HG03469 (cell line): Measurements from ENCODE around the gene B4GALNT4.
"Not testable (repeated sequence)": the region's sequence is repeated elsewhere in the genome, so short reads cannot be mapped to it uniquely, and the experiment has no call there.

ENCODE experiments used
- ATAC-seq: cut with Tn5 transposase; IDR thresholded peaks from one replicate; pipeline ENCODE4 v1.9.1; 2021; ENCODE audit warnings: mild to moderate bottlenecking, moderate library complexity, moderate number of reproducible peaks; ENCODE audit not compliant: unreplicated experiment

Gene B4GALNT4

DNA sequence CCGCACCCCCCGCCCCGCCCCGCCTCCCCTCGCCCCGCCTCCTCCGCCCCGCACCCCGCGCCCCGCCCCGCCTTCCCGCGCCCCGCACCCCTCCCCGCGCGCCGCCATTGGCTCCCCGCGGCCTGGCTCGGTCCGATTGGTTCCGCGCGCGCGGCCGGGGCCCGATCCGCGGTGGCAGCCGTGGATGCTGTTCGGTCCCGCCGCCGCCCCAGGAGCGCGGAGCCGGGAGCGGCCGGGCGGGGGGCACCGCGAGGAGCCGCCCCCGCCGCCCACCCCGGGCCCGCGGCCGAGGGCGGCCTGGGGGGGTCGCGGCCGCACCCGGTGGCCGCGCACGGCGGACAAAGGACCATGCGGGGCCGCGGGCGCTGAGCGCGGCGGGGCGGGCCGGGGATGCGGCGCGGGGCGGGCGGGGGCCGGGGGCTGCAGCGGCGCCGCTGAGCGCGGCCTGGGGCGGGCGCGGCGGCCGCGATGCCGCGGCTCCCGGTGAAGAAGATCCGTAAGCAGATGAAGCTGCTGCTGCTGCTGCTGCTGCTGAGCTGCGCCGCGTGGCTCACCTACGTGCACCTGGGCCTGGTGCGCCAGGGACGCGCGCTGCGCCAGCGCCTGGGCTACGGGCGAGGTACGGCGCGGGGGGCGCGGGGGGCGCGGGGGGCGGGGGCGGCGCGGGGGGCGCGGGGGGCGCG lies at the start of gene B4GALNT4:
TSS of gene B4GALNT4 (plus strand) at position 164 of the 683 bp plus-strand sequence. CDS start at position 469, 305 bp downstream.
- ATAC-seq: no peak

DNA sequence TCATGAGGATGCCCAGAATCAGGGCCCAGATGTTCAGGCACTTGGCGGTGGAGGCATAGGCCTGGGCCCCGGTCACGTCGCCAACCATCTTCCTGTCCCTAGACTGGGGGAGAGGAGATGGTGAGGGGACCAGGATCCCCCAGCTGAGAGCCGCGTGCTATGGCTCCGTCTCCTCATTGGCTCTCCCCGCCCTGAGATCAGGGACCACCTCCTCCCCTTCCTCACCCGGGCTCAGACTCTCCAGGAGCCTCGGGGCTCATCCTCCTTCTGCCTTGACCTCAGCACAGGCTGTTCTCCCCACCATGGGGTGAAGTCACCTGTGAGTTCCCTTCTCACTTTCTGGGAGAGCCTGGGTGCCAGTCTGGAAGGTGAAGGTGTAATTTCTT lies 49.4 kb upstream of the B4GALNT4 start:
- ATAC-seq: not testable (repeated sequence)

GRCh38 chr11:324156-324555 lies 45.1 kb upstream of the B4GALNT4 start:
- no peak for ATAC-seq

- not testable (repeated sequence) for ATAC-seq
Observed at GRCh38 chr11:324593-325517, 44.4 kb upstream of the B4GALNT4 start.

- ATAC-seq: no peak
Observed at GRCh38 chr11:325796-326591, 43.3 kb upstream of the B4GALNT4 start.

DNA sequence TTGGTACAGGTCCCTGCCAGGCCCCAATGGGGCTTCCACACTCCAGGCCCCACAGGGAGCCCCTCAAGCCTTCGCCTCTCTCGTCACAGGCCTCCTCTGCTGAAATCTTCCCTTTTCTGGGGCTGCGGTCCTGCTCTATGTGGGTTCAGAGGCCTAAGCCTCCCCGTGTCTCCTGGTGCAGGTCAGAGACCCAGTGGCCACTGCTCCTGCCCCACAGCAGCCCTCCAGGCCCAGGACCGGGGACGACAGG lies 42.8 kb upstream of the B4GALNT4 start:
- ATAC-seq: no peak

- peak; percentile 39 for ATAC-seq
Observed at GRCh38 chr11:326842-327580, 42.3 kb upstream of the B4GALNT4 start.

DNA sequence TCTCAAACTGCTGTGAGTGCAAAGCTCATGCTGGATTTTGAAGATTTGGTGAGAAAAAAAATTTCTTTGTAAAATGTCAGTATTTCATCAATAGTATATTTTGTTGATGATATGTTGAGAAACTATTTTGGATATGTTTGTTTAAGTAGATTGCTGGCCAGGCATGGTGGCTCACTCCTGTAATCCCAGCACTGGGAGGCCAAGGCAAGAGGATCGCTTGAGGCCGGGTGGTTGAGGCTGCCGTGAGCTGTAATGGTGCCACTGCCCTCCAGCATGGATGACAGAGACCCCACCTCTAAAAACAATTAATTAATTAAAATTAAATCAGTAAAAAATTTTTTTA lies 41.7 kb upstream of the B4GALNT4 start:
- ATAC-seq: no peak

- ATAC-seq: no peak
Observed at GRCh38 chr11:328012-328411, 41.3 kb upstream of the B4GALNT4 start.

DNA sequence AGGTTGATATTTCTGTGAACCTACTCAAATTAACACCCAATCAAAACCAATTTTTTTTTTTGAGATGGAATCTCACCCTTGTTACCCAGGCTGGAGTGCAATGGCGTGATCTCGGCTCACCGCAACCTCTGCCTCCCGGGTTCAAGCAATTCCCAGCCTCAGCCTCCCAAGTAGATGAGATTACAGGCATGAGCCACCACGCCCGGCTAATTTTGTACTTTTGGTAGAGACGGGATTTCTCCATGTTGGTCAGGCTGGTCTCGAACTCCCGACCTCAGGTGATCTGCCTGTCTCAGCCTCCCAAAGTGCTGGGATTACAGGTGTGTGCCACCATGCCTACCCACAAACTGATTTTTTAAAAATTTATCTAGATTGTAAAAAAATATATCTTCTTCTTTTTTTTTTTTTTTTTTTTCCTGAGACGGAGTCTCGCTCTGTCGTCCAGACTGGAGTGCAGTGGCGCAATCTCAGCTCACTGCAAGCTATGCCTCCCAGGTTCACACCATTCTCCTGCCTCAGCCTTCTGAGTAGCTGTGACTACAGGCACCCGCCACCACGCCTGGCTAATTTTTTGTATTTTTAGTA lies 40.7 kb upstream of the B4GALNT4 start:
- not testable (repeated sequence) for ATAC-seq

GRCh38 chr11:329886-330253 lies 39.4 kb upstream of the B4GALNT4 start:
- ATAC-seq: no peak

- ATAC-seq: no peak
Observed at GRCh38 chr11:330307-330693, 39.0 kb upstream of the B4GALNT4 start.

DNA sequence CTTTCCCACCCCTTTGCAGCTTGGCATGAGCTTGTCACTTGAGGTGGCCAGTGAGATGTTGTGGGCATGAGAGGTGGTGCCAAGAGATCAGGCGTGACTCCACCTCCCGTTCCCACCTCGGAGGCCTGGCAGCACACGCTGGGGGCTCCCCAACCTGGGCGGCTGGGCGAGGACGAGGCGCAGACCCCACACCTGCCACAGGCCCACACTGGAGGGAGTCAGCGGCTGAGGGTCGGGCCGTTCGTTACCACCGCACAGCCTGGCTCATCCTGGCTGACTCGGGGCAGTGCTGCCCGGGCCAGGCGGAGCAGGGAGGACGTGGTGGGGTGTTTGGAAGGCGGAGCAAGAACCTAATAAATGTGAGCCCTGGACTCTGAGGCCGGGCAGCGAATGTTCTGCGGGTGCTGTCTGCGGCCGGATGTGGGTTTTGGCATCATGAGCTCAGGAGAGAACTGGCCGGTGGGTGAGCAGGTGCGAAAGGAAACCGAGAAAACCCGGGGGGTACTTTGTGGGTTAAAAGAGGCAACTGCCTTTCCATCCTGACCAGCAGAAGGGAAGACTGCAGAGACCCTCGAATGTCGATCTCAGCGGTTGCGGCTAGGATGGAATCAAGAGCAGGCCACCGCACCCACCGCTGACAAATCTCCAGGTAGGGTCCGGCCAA lies 38.5 kb upstream of the B4GALNT4 start:
- no peak for ATAC-seq

- ATAC-seq: no peak
Observed at GRCh38 chr11:331358-332060, 37.8 kb upstream of the B4GALNT4 start.

DNA sequence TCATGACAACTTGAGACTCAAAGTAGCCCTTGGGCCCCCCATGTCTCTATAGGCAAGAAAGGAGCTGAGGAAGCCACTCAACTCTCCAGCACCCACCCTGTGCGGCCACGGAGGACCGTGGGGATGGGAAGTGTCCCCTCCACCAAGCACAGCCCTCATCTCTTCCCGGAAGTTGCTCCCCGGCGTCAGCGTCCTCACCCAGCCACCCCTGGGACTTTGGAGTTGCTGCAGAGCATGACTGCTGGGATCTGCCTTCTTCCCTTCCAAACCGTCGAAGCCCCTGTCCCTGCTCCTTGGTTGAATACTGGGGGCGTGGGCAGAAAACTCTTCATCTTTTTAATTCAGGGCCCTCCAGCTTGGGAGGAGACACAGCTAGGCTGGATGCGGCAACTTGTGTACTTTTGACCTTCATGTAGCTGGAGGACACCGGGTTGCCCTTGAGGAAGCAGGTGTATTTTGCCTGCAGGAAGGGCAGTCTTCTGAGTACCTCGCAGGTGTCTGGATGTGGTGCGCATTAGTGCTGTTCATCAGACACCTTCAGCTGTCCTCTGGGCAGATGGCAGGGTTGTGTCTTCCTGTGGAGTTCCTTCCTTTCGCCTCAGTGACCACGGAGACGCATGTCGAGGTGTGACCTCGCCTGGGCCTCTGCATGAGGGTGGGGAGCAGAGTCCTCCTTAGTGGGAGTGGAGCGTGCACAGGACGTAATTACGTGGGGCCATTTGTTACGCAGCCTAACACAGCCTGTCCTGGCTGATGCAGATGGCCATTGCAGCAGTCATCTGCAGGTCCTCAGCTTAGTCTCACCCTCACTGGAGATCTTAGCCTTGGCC lies 36.4 kb upstream of the B4GALNT4 start:
- ATAC-seq: no peak

DNA sequence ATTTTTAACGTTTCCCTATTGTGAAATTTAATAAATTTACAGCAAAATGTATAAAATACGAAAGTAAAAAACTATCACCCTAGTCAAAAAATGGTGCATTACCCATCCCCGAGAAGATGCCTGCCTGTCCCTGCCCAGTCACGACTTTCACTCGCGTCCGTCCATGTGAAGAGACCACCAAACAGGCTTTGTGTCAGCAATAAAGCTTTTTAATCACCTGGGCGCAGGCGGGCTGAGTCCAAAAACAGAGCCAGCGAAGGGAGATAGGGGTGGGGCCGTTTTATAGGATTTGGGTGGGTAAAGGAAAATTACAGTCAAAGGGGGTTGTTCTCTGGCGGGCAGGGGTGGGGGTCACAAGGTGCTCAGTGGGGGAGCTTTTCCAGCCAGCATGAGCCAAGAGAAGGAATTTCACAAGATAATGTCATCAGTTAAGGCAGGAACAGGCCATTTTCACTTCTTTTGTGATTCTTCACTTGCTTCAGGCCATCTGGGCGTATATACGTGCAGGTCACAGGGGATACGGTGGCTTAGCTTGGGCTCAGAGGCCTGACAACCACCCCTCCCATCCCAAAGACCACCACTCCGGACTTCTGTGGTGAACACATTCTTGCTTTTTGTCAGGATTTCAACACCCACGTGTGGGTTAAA lies 35.6 kb upstream of the B4GALNT4 start:
- not testable (repeated sequence) for ATAC-seq

DNA sequence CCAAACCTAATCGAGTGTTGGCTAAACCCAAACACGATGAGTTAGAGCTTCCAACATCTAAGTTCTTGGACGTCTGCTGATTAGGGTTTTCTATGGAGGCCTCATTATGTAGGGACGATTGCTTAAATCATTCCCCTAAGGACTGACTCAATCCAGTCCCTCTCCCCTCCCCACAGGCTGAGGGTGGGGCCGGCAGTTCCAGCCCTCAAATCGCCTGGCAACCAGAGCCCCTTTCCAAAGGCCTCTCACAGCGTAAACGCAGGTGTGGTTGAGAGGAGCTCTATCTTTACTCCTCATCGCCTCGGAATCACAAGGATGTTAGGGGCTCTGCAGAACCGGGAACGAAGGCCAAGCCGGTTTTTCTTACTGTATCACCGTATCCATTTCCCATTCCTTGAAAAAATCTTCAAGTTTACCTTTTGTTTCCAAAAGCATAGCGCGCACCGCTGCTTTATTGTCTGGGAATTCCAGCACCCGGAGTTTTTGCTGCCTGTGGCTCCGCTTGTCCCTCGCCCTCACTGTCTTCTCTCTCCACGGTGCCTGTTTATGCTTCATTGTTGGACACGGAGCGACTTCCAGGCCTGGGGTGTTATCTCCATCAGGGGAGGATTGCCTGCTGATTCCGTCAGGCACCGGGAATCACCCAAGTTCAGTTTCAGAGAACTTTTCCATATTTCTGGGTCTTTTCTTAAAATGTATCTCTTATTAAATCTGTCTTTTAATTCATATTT lies 34.9 kb upstream of the B4GALNT4 start:
- ATAC-seq: no peak
